ENCODE measurements around the gene LRP1. TPM values are rescaled to one million over a fixed set of nuclear protein-coding genes. Genes with fewer than 3 reads are reported as not detected.

Gene LRP1
- total RNA-seq, 1 donor from 2014 or later: 221 TPM

- peak; percentile 93 for DNase-seq
Observed at GRCh38 chr12:57135527-57136326, 7.4 kb downstream of the LRP1 start.

- peak; percentile 66 for DNase-seq
Observed at GRCh38 chr12:57138526-57139272, 10.4 kb downstream of the LRP1 start.

GRCh38 chr12:57139796-57140649, 11.7 kb downstream of the LRP1 start:
- no peak for DNase-seq

GRCh38 chr12:57141249-57141648, 13.0 kb downstream of the LRP1 start:
- DNase-seq: no peak

GRCh38 chr12:57142121-57142520, 13.8 kb downstream of the LRP1 start:
- peak; percentile 41 for DNase-seq

- DNase-seq: no peak
Observed at GRCh38 chr12:57142727-57143126, 14.4 kb downstream of the LRP1 start.

- DNase-seq: no peak
Observed at GRCh38 chr12:57143454-57143853, 15.2 kb downstream of the LRP1 start.

GRCh38 chr12:57145460-57146059, 17.3 kb downstream of the LRP1 start:
- no peak for DNase-seq

- DNase-seq: no peak
Observed at GRCh38 chr12:57146092-57146491, 17.8 kb downstream of the LRP1 start.

- DNase-seq: no peak
Observed at GRCh38 chr12:57146961-57147944, 19.0 kb downstream of the LRP1 start, which contains the start of gene LRP1-AS. Gene LRP1-AS (minus strand): TSS chr12:57147619.

- no peak for DNase-seq
Observed at GRCh38 chr12:57148469-57149244, 20.4 kb downstream of the LRP1 start.

GRCh38 chr12:57149245-57149900, 21.1 kb downstream of the LRP1 start:
- peak; percentile 75 for DNase-seq

GRCh38 chr12:57150400-57151000, 22.2 kb downstream of the LRP1 start:
- DNase-seq: no peak

GRCh38 chr12:57151741-57152630, 23.7 kb downstream of the LRP1 start:
- peak; percentile 80 for DNase-seq

GRCh38 chr12:57152639-57153038, 24.4 kb downstream of the LRP1 start:
- DNase-seq: no peak

- no peak for DNase-seq
Observed at GRCh38 chr12:57153415-57153997, 25.2 kb downstream of the LRP1 start.

- no peak for DNase-seq
Observed at GRCh38 chr12:57154076-57154475, 25.8 kb downstream of the LRP1 start.
